Mesodermal cell (in vitro differentiated cells): Measurements from ENCODE around the gene CDKN2A.

Experiments used
- H3K27ac ChIP-seq: 2 replicates; pipeline ENCODE4 v1.7.0; 2013; ENCODE audit warnings: mild to moderate bottlenecking, low read depth, low read length, moderate library complexity; ENCODE audit not compliant: severe bottlenecking
- H3K36me3 ChIP-seq: 2 replicates; pipeline ENCODE4 v1.7.1; 2013; ENCODE audit warnings: mild to moderate bottlenecking, low read length, moderate library complexity; ENCODE audit not compliant: control insufficient read depth, insufficient read depth
- H3K4me1 ChIP-seq: one replicate; pipeline ENCODE4 v1.7.1; 2013; ENCODE audit warnings: mild to moderate bottlenecking, low read length; ENCODE audit not compliant: insufficient read depth, control insufficient read depth, poor library complexity, severe bottlenecking
- H3K4me3 ChIP-seq: 2 replicates; pipeline ENCODE4 v1.7.0; 2013; ENCODE audit warnings: low read length, control low read depth, mild to moderate bottlenecking; ENCODE audit not compliant: insufficient read depth, poor library complexity, severe bottlenecking; ENCODE audit errors: extremely low read depth
- H3K9me3 ChIP-seq: 2 replicates; pipeline ENCODE4 v1.7.1; 2013; ENCODE audit warnings: mild to moderate bottlenecking, low read length, moderate library complexity; ENCODE audit not compliant: control insufficient read depth
- WGBS, 2 experiments: methylation state at CpG; one replicate each; pipeline ENCODE4 v1.1.5; 2013; ENCODE audit warnings: missing lambda C conversion rate in 2 of 2; ENCODE audit not compliant: insufficient coverage in 2 of 2; 5-methylcytosine and 5-hydroxymethylcytosine counted together

CDKN2A gene

DNA sequence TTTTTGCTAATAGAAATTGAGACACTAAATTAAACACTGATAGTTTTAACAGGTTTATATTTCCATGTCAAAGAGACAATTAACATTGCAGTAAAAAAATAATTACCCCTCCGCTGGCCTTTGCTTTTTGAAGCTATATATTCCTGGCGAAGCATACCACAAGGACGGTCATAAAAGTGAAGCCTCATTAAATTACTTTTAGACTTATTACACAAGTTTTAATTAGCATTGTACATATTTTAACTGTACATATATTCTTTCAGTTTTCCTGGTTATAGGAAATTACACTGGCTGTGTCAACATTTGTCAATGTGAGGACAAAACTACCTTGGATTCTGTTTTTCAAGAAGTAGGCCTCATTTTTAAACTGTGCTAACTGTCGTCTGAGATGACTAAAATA is 1.2 kb downstream of the CDKN2A start:
- no peak overlapping the region for H3K27ac ChIP-seq
- WGBS, 2 experiments: 12 to 30% methylated on average over 2 of the region's 4 CpGs

DNA sequence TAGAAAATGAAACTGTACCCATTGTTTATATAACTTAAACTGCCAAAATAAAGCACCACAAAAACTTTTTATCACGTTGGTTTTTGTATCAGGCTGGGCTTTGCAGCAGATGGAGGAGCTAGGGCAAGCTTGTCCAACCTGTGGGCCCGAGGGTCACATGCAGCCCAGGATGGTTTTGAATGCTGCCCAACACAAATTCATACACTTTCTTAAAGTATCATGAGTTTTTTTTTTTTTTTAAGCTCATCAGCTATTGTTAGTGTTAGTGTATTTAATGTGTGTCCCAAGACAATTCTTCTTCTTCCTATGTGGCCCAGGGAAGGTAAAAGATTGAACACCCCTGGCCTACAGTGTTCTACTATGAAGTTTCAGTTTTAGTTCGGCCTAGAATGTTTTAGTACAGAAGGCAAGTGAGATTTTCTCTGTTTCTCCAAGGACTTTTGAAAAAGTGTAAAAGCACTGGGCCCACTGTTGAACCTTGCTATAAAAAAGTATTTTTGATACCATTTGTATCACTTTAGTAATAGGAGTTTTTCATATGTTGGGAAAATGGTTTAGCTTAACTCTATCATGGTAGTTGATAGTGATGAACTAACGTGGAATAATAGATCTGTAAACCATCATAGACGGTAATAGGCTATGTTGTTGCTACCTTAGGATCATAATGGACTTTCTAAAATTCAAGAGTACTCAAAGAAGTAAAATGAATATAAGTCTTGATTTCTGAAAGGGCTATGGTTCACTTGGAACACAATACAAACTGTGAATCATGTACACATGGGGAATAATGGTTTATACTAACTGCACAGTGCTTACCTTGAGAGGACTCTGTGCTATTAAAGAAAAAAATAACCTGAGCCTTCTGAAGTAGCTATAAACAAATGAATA is 2.9 kb downstream of the CDKN2A start:
- Histone ChIP-seq H3K4me3 (no peak overlapping the region), H3K36me3 (no peaks in the 10 kb centered on the region), H3K27ac (no peak overlapping the region), H3K9me3 (no peaks in the 10 kb centered on the region), H3K4me1 (no peaks in the 10 kb centered on the region)
- whole genome bisulfite sequencing, 2 experiments: 48 to 83% methylated on average over 2 to 5 of the region's 5 CpGs

More for the DNA sequence above, 1.2 kb downstream of the CDKN2A start:
- Histone ChIP-seq H3K36me3 (no peaks in the 10 kb centered on the region), H3K4me3 (peak overlapping the region; percentile 58), H3K4me1 (no peaks in the 10 kb centered on the region), H3K9me3 (no peaks in the 10 kb centered on the region)

DNA sequence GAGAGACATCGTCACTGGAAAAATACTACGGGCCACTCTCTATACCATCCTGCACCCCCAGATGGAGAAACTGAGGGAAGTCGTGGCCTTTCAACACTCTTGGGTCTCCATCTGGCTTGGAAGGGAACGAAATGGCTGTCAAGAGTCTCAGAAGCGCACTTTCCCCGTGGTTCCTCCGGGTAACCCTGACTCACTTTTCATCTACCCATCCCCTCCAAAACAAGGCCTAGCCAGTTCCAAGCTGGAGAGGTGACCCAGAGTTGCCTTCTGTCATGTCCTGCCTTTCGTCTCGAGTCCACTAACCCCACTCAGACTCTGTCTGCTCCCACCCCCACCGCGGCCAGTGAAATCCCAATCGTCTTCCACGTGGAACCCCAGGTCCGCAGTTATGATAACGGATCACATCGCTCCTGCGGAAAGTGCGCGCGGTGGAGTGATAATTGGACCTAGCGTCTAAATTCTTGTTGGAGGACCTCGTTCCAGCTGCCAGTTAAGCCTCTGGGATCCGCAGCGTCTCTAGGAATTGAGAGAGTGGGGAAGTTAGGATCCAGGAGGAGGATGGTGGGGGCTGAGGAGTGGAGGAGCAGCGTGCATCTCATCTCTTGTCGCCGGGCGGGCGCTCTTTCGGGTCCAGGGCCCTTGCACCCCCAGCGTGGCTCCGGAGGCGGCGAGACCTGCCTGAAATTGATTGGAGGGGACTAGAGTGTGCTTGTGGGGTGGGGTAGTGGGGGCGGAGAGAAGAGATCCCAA is 4.6 kb downstream of the CDKN2A start:
- H3K36me3 ChIP-seq: no peaks in the 10 kb centered on the region
- H3K4me3 ChIP-seq: no peak overlapping the region
- 23 to 37% methylated on average over 24 to 25 of the region's 35 CpGs for WGBS, 2 experiments
- no peaks in the 10 kb centered on the region for H3K9me3 ChIP-seq
- no peaks in the 10 kb centered on the region for H3K4me1 ChIP-seq
- no peak overlapping the region for H3K27ac ChIP-seq

DNA sequence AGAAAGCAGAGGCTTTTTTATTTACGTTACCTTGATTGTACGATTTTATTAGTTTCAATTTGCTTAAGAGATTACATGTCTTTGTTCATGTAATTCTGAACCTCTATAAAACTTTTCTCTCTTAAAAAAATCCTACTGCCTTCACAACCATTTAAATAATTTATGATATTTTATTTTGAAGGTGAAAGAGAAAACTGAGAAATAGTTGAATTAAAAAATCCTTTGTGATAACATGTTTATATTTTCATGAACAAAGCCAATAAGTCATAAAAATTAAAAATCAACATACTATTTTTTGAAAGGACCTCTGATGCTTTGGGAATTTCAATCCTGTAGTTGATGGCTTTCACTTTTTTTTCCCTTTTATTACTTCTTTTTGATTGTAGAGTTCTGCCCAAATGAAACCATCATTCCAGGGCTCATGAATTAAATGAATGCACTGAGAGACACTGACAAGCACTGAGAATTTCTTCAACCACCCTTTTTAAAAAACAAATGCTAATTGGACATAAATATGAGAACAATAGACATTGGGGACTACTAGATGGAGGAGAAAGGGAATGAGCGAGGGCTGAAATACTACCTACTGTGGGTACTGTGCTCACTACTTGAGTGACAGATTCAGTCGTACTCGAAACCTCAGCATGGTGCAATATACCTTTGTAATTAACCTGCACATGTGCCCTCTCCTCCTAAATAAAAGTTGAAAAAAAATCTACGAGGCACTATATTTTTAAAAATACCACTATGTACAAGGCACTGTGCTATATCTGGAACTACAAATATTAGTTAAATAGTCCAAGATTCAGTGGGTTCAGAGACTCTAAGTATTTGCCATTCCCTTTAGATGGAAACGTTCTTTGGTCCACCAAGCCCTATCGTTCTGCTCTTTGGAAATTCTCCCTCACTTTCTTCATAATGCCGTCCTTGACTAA is 5.9 kb downstream of the CDKN2A start:
- no peak overlapping the region for H3K4me3 ChIP-seq
- no peaks in the 10 kb centered on the region for H3K9me3 ChIP-seq
- H3K36me3 ChIP-seq: no peaks in the 10 kb centered on the region
- WGBS, 2 experiments: 20 to 47% methylated on average over 4 of the region's 9 CpGs
- H3K4me1 ChIP-seq: no peaks in the 10 kb centered on the region
- H3K27ac ChIP-seq: no peak overlapping the region

DNA sequence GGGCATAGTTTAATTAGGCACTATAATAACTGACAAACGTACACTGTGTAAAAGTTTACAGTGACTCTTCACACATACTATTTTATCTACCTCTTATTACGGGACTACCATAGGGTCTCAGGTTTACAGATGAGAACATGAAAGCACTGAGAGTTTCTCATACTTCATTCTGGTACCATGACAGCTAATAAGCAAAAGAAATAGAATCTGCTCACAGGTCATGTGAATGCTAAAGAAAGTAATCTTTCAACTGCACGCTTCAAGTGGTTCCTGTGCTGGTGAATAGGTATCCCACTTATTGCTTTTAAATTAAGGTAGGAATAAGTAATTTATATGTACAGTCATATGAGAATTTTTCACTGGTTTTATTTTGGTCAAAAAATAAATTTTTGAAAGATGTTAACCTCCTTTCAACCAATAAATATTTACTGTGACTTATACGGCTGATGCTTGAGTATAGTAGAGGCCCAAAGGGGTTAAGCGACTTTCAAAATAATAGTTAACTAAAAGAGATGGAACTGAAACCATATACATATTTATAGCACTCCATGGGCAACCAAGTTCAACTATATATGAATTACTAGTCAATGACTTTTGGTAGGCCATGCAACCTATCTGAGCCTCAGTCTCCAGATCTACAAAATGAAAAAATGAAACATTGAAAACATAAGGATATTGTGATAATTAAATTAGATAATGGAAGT is 8.1 kb downstream of the CDKN2A start:
- H3K27ac ChIP-seq: no peak overlapping the region
- no peaks in the 10 kb centered on the region for H3K9me3 ChIP-seq
- 81% methylated on average over 2 of the region's 5 CpGs; no CpG with 5 or more reads in 1 of the 2 experiments for WGBS, 2 experiments
- no peaks in the 10 kb centered on the region for H3K4me1 ChIP-seq
- H3K4me3 ChIP-seq: no peak overlapping the region
- no peaks in the 10 kb centered on the region for H3K36me3 ChIP-seq

DNA sequence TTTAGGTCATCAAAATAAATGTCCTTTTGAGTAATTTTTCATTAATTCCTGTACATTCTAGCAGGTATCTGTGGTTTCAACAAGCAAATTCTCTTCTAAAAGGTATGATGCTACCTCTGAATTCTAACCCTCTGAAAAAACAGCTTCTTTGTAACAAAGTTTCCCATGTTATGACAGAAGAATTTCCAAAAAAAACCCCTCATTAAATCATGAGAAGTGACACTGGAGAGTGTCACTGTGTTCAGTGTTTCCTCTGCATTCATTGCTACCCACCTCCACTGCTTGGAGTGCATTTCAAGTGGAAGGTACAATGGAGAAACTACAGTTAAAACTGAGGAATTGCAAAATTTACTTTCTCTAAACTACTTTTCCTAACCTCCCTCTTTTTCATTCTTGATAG is 10.1 kb downstream of the CDKN2A start:
- Histone ChIP-seq H3K4me1 (no peaks in the 10 kb centered on the region), H3K9me3 (no peaks in the 10 kb centered on the region), H3K4me3 (no peak overlapping the region), H3K36me3 (no peaks in the 10 kb centered on the region), H3K27ac (no peak overlapping the region)

DNA sequence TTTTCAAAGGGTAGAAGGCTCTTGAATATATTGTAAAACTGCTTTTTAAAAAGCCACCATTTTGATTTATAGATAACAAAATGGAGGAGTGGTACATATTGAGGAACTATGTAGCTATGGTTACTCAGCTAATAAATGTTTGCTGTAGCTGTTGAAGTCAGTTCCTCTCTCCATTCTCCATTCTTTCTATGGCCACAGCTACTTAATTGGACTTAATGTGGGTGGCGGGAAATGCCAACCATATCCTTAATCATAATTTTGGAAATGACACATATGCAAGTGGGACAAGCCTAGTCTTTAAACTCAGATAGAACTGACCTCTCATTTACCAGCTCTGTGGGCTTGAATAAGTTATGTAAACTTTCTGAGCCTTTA is 10.6 kb downstream of the CDKN2A start:
- Histone ChIP-seq H3K9me3 (no peaks in the 10 kb centered on the region), H3K4me1 (no peaks in the 10 kb centered on the region)
- WGBS, 2 experiments: no CpG with 5 or more reads among the region's 1 CpG

DNA sequence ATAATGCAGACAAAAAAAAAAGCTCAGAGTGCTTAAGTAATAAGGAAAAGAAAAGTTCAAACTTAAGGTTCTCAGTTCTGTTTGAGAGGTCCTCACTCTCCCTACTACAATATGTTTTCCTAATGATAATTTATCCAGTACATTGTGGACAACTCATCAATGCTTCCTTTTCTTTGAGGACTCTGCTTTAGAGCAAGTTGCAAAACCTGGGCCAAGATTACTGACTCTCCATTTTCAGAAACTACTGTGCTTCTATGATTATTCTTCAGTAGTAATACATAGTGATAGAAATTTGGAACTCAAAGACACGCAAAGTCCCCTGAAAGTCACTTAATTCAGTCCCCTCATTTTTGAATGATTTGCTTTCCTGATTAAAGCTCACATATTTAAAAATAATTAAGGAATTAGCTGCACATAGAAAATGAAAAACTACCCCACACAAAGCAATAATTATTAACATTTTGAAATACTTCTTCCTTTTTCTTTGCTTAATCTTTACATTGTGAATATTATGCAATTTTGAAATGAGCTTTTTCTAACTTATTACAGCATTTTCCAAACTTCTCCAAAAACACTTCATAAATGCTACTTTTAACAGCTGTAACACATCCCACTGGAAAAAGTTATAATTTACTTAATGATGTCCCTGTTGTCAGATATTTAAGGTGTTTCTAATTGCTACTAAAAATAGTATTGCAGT is 11.2 kb downstream of the CDKN2A start:
- H3K36me3 ChIP-seq: no peaks in the 10 kb centered on the region
- H3K9me3 ChIP-seq: no peaks in the 10 kb centered on the region
- H3K27ac ChIP-seq: no peak overlapping the region
- no peak overlapping the region for H3K4me3 ChIP-seq
- H3K4me1 ChIP-seq: no peaks in the 10 kb centered on the region
- WGBS, 2 experiments: no CpG with 5 or more reads among the region's 1 CpG

More for the DNA sequence above, 10.6 kb downstream of the CDKN2A start:
- H3K36me3 ChIP-seq: no peaks in the 10 kb centered on the region
- H3K27ac ChIP-seq: no peak overlapping the region
- no peak overlapping the region for H3K4me3 ChIP-seq

DNA sequence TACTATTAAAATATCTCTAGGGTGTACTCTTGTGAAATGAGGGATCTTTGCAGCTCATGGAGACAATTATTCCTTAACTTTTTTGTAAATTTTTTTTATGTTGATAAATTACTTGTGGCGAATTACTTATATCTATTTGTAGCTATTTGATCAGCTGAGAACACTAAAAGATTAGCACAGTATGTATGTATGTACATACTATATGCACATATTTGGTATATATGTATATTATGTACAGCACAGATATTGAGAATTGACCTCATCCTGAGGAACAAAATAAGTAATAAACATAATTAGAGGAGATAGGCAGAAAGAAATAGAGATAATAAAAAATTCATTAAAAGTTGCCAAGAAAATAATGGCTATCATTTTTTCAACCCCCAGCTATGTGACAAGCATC is 11.8 kb downstream of the CDKN2A start:
- WGBS, 2 experiments: no CpG with 5 or more reads among the region's 1 CpG
- Histone ChIP-seq H3K4me1 (no peaks in the 10 kb centered on the region), H3K9me3 (no peaks in the 10 kb centered on the region), H3K4me3 (no peak overlapping the region), H3K36me3 (no peaks in the 10 kb centered on the region), H3K27ac (no peak overlapping the region)
